ENCODE results near the gene ZNF285.
A peak's percentile ranks its signal among the peaks of the same experiment; 100 is the strongest.
"Not testable (repeated sequence)": the region's sequence is repeated elsewhere in the genome, so short reads cannot be mapped to it uniquely, and the experiment has no call there.

Gene ZNF285

DNA sequence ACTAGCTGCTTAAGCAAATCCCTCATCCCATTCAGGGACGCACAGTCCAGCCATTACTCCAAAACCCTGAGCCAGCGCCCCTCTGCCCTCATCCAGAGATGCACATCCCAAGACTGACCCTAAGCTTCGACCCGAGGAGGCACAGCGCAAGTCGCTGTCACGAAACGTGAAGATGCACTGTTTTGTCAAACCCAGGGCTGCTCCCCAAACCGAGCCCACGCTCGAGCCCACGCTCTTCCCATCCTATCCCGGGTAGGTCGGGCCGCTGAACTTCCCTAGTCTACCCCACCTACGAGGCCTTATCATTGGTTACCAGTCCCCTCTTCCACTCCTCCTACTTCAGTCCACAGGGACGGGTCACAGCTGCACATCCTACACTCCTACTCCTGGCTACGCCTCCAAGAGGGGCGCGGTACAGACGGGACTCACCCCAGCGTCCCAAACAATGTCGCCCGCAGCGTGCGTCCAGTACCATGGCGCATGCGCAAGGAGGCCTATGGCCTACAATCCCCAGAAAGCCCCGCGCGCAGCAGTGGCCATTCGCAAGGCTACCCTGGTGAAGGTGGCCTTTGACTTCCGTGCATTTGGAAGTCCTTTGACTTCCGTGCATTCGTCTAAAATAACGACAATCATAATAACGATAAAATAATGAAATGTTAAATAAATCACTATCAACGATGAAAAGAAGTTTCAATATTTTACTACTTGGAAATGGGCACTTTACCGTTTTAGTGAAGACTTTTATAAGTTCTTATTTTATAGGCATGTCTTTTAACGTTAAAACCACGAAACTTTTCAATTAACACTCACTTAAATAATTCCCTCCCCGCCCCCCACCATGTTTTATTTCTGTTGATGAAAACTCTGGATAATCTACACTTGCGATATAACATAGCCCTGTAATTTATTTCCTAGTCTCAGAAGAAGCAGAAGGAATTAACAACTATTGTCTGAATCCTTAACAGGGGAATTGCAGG lies at the start of gene ZNF285:
TSS of gene ZNF285 (minus strand) at position 470 of the 977 bp plus-strand sequence. CDS start 4,395 bp downstream, outside the sequence.
- peak within 1 kb of the TSS; percentile 60 to 91 (median 83) for H3K4me2 ChIP-seq
- peak within 1 kb of the TSS in 9 of 11 experiments; percentile 9 to 63 (median 44); a peak in 13 of 22 replicates for H3K27ac ChIP-seq
- peaks cover 4 to 13% (median 11%) of the 10 kb centered on the region in 11 experiments; a peak in 18 of 22 replicates for H3K36me3 ChIP-seq
- no peak for TF ChIP-seq Cebpa-rat (IDR thresholded peaks at IDR 0.05)
- H3K9me3 ChIP-seq (replicated peaks in 1 of 11) = peaks cover 50 to 81% (median 67%) of the 10 kb centered on the region in 11 experiments
- peaks cover 0 to 6% (median 2%) of the 10 kb centered on the region in 10 experiments; a peak in 6 of 20 replicates for H3K4me1 ChIP-seq
- peak within 1 kb of the TSS in 8 of 11 experiments; percentile 30 to 69 (median 60); a peak in 16 of 22 replicates for H3K9ac ChIP-seq
- peak within 1 kb of the TSS; percentile 58 to 76 (median 66) for H3K4me3 ChIP-seq
- no peaks in the 10 kb centered on the region for H4K20me1 ChIP-seq
- no peaks in the 10 kb centered on the region for H3K27me3 ChIP-seq

GRCh38 chr19:44447916-44448674 lies 46.7 kb upstream of the ZNF285 start, which contains the start of gene ZNF229:
Gene ZNF229 (minus strand): TSS chr19:44448472. CDS start chr19:44442847, 5,625 bp downstream.
- H3K36me3 ChIP-seq = peaks cover 0 to 4% (median 0%) of the 10 kb centered on the region in 11 experiments; a peak in 1 of 22 replicates
- no peak within 1 kb of the TSS; a peak in 1 of 22 replicates for H3K27ac ChIP-seq
- no peak within 1 kb of the TSS for H3K9ac ChIP-seq
- H3K9me3 ChIP-seq (replicated peaks in 1 of 11) = peaks cover 87 to 100% (median 97%) of the 10 kb centered on the region in 11 experiments
- no peaks in the 10 kb centered on the region for H3K27me3 ChIP-seq
- H3K4me2 ChIP-seq = no peak within 1 kb of the TSS
- H3K4me3 ChIP-seq = peak within 1 kb of the TSS in 1 of 10 experiments; percentile 5; a peak in 1 of 20 replicates
- TF ChIP-seq Cebpa-rat (IDR thresholded peaks at IDR 0.05) = no peak
- H3K4me1 ChIP-seq = no peaks in the 10 kb centered on the region
- no peaks in the 10 kb centered on the region for H4K20me1 ChIP-seq

GRCh38 chr19:44438441-44438840 lies 37.0 kb upstream of the ZNF285 start:
- TF ChIP-seq Cebpa-rat (IDR thresholded peaks at IDR 0.05) = no peak

DNA sequence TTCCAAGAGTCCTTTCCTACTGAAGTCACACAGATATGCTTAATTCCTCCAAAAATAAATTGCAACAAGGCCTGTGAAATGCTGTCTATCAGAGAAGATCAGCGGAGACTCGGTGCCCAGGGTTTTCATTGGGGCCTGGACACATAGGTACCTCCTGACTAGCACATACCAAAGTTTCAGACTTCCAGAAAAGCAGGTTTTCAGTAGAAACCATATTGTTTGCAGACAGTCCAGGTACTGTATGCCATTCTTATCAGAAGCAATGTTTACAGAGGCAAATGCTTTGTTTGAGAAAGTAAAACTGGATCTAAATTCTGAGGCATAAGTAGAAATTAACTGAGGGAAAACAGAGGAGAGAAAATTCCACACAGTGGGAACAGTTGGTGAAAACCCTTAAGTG lies 34.0 kb upstream of the ZNF285 start:
- no peak for TF ChIP-seq Cebpa-rat (IDR thresholded peaks at IDR 0.05)
- no peaks in the 10 kb centered on the region for H4K20me1 ChIP-seq
- no peaks in the 10 kb centered on the region for H3K4me1 ChIP-seq
- H3K27me3 ChIP-seq = no peaks in the 10 kb centered on the region
- no peaks in the 10 kb centered on the region for H3K36me3 ChIP-seq
- no peak overlapping the region for H3K9ac ChIP-seq
- H3K4me3 ChIP-seq = no peak overlapping the region
- H3K4me2 ChIP-seq = no peak overlapping the region
- H3K27ac ChIP-seq = no peak overlapping the region
- peaks cover 63 to 89% (median 81%) of the 10 kb centered on the region in 11 experiments for H3K9me3 ChIP-seq (replicated peaks in 1 of 11)

More at GRCh38 chr19:44438441-44438840, 37.0 kb upstream of the ZNF285 start:
- no peaks in the 10 kb centered on the region for H3K27me3 ChIP-seq
- no peaks in the 10 kb centered on the region for H4K20me1 ChIP-seq
- H3K9ac ChIP-seq = no peak overlapping the region
- H3K4me2 ChIP-seq = no peak overlapping the region
- no peak overlapping the region for H3K27ac ChIP-seq
- peaks cover 50 to 90% (median 77%) of the 10 kb centered on the region in 11 experiments for H3K9me3 ChIP-seq (replicated peaks in 1 of 11)
- no peak overlapping the region for H3K4me3 ChIP-seq
- no peaks in the 10 kb centered on the region for H3K36me3 ChIP-seq
- H3K4me1 ChIP-seq = no peaks in the 10 kb centered on the region

GRCh38 chr19:44430956-44431355 lies 29.5 kb upstream of the ZNF285 start:
- Histone ChIP-seq H4K20me1 (no peaks in the 10 kb centered on the region), H3K9ac (no peak overlapping the region), H3K4me1 (peaks cover 0 to 17% (median 11%) of the 10 kb centered on the region in 10 experiments; a peak in 10 of 20 replicates), H3K4me3 (no peak overlapping the region), H3K36me3 (no peaks in the 10 kb centered on the region), H3K4me2 (no peak overlapping the region), H3K27ac (no peak overlapping the region), H3K9me3 (replicated peaks in 1 of 11) (peaks cover 85 to 95% (median 86%) of the 10 kb centered on the region in 11 experiments), H3K27me3 (no peaks in the 10 kb centered on the region)
- TF ChIP-seq Cebpa-rat (IDR thresholded peaks at IDR 0.05) = no peak

- H3K9me3 ChIP-seq (replicated peaks in 1 of 11) = peaks cover 51 to 92% (median 64%) of the 10 kb centered on the region in 11 experiments
- H3K27me3 ChIP-seq, H3K4me3 ChIP-seq, H3K4me2 ChIP-seq, H3K36me3 ChIP-seq, H3K4me1 ChIP-seq, H4K20me1 ChIP-seq, H3K9ac ChIP-seq, H3K27ac ChIP-seq: not testable (repeated sequence)
These were observed 14.1 kb upstream of the ZNF285 start for GRCh38 chr19:44415553-44415952.

GRCh38 chr19:44389268-44389667 lies 12.1 kb downstream of the ZNF285 start:
- H3K9me3 ChIP-seq (replicated peaks in 1 of 11) = peaks cover 23 to 70% (median 46%) of the 10 kb centered on the region in 11 experiments
- not testable (repeated sequence) for H3K4me2 ChIP-seq, H3K9ac ChIP-seq, H3K27me3 ChIP-seq, H3K4me1 ChIP-seq, H3K4me3 ChIP-seq, H3K27ac ChIP-seq, H4K20me1 ChIP-seq
- H3K36me3 ChIP-seq = peaks cover 44 to 70% (median 64%) of the 10 kb centered on the region in 11 experiments

DNA sequence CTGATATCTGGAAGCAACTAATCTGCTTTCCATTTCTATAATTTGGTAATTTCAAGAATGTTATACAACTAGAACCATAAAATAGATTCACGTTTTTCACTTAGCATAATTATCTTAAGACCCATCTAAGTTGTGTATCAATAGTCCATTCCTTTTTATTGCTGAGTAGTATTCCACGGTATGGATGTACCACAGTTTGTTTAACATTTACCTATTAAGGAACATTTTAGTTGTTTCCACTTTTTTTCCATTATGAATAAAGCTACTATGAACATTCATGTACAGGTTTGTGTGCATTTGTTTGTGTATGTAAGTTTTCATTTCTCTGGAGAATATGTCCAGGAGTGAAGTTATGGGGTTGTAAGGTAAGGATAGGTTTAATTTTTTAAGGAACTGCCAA lies 26.6 kb downstream of the ZNF285 start:
- no peak for TF ChIP-seq Cebpa-rat (IDR thresholded peaks at IDR 0.05)
- Histone ChIP-seq H3K9ac (no peak overlapping the region), H4K20me1 (no peaks in the 10 kb centered on the region), H3K9me3 (replicated peaks in 1 of 11) (peaks cover 14 to 56% (median 26%) of the 10 kb centered on the region in 11 experiments; a peak in 20 of 22 replicates), H3K27me3 (no peaks in the 10 kb centered on the region), H3K4me2 (no peak overlapping the region), H3K36me3 (no peaks in the 10 kb centered on the region), H3K27ac (no peak overlapping the region), H3K4me3 (no peak overlapping the region), H3K4me1 (no peaks in the 10 kb centered on the region)

All from BLaER1 treated with 17β-estradiol and CSF1 and Interleukin-3, amounts not matched to agents 10 nM and 100 nM (cell line).